Upper lobe of right lung (tissue), 1 donor: Measurements from ENCODE around the gene FKBP1B. TPM values are rescaled to one million over a fixed set of nuclear protein-coding genes. Genes with fewer than 3 reads are reported as not detected.

Source experiments
- ATAC-seq: fragments of 200-7000 bp; cut with Tn5 transposase; one replicate; pipeline ENCODE4 v1.9.1; 2020; ENCODE audit warnings: mild to moderate bottlenecking, moderate library complexity
- DNase-seq: peaks from one replicate; pipeline ENCODE4 v3.0.0-alpha.2; 2020
- H3K27ac ChIP-seq: fragments of 200-600 bp; one replicate; pipeline ENCODE4 v1.8.0; 2022
- H3K27me3 ChIP-seq: fragments of 200-600 bp; one replicate; pipeline ENCODE4 v1.8.0; 2022; ENCODE audit warnings: mild to moderate bottlenecking
- H3K36me3 ChIP-seq: fragments of 200-600 bp; one replicate; pipeline ENCODE4 v1.8.0; 2022
- H3K4me1 ChIP-seq: fragments of 200-600 bp; one replicate; pipeline ENCODE4 v1.8.0; 2022
- H3K4me3 ChIP-seq: fragments of 200-600 bp; one replicate; pipeline ENCODE4 v1.8.0; 2022; ENCODE audit warnings: mild to moderate bottlenecking
- H3K9me3 ChIP-seq: fragments of 200-600 bp; one replicate; pipeline ENCODE4 v1.8.0; 2022
- CTCF ChIP-seq: fragments of 200-600 bp; IDR thresholded peaks from one replicate; pipeline ENCODE4 v1.8.0; 2022; ENCODE audit warnings: antibody characterized with exemption
- intact Hi-C: fragments of 100-400 bp; cut with DNase I; formaldehyde crosslinking; loops from one replicate; pipeline ENCODE4 v1.11.0; 2022
- total RNA-seq: library from RNA; stranded (reverse); fragmentation: NEBNext Ultra II Directional; extraction: Animal tissue kit (Norgen Biotek cat#: 25700); gene quantifications from one replicate; pipeline ENCODE4 v1.2.1, GENCODE V29; 2021
- donor health status: DM: no; HTN: yes; CAD: no; lungs with severe emphysema.

FKBP1B gene
- total RNA-seq, 1 donor from 2014 or later: 13.2 TPM

DNA sequence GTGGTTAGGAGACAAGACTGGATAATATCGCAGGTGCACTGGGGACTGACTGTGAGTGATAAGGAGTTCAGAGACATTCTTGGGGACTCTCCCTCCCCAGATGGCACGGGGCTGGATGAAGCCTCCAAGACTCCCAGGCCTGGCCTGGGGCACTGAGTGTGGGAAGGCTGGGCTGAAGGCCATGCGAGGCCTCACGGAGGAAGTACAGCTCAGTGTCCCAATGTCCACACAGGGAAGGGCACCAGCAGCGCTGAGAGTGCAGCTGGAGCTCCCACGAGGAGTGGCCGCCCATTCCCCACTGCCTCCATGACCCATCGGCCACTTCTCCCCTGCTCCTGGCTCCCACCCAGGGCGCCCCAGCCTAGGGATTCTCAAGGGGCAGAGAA, 33.2 kb upstream of the FKBP1B start:
- TF ChIP-seq CTCF: no peak
- DNase-seq (no peak), ATAC-seq (peak; percentile 19)
- peaks cover under 1% of the 10 kb centered on the region for H3K27me3 ChIP-seq
- intact Hi-C loops: no loop called here
- H3K4me1 ChIP-seq: no peaks in the 10 kb centered on the region
- H3K9me3 ChIP-seq: no peaks in the 10 kb centered on the region
- no peak overlapping the region for H3K4me3 ChIP-seq
- H3K27ac ChIP-seq: no peak overlapping the region
- H3K36me3 ChIP-seq: no peaks in the 10 kb centered on the region

GRCh38 chr2:24016853-24017703, 32.5 kb upstream of the FKBP1B start:
- Histone ChIP-seq H3K4me1 (no peaks in the 10 kb centered on the region), H3K27me3 (no peaks in the 10 kb centered on the region), H3K27ac (no peak overlapping the region), H3K4me3 (no peak overlapping the region), H3K9me3 (no peaks in the 10 kb centered on the region), H3K36me3 (no peaks in the 10 kb centered on the region)
- no peak for TF ChIP-seq CTCF
- ATAC-seq (no peak), DNase-seq (no peak)
- intact Hi-C loops: no loop called here

GRCh38 chr2:24017711-24018110, 31.8 kb upstream of the FKBP1B start:
- Histone ChIP-seq H3K4me3 (no peak overlapping the region), H3K27ac (no peak overlapping the region), H3K27me3 (no peaks in the 10 kb centered on the region), H3K36me3 (no peaks in the 10 kb centered on the region), H3K9me3 (no peaks in the 10 kb centered on the region), H3K4me1 (no peaks in the 10 kb centered on the region)
- no peak for DNase-seq
- intact Hi-C loops: no loop called here
- no peak for TF ChIP-seq CTCF
- ATAC-seq: no peak

DNA sequence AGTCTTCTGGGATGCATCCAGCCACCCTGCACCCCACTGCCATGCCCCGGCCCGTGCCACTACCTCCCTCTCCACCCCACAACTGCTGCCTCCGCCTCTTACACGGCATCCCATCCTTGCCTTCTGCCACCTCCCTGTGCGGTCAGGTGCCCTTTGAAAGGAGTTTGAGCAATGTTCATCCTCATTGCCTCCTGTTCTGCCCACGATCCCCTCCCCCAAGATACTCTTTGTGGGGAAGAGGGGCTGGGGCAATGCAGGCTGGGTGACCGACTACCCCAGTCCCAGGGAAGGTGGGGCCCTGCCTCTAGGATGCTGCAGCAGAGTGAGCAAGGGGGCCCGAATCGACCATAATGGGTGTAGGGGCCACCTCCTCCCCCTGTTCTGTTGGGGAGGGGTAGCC, 31.3 kb upstream of the FKBP1B start:
- DNase-seq: no peak
- no peak for TF ChIP-seq CTCF
- no peaks in the 10 kb centered on the region for H3K36me3 ChIP-seq
- H3K4me1 ChIP-seq: no peaks in the 10 kb centered on the region
- intact Hi-C loops: no loop called here
- no peak for ATAC-seq
- no peak overlapping the region for H3K4me3 ChIP-seq
- no peak overlapping the region for H3K27ac ChIP-seq
- no peaks in the 10 kb centered on the region for H3K9me3 ChIP-seq
- no peaks in the 10 kb centered on the region for H3K27me3 ChIP-seq

DNA sequence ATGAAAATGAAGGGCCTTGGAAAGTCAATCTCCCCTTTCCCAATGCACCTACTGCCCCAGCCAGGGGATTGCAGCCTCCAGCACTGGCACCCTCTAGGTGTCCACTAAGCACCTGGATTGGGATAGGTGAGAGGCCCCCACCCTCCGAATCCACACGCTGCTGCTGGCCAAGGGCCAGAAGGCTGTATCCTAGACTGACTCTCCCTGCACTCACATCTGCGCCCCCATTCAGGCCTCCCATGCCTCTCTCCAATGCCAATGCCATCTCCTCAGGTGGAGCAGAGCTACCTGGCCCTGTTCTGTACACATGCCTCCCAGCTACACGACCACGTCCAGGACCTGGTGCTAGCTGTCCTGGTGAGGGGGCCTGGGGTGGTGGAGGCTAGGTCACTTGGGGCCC, 29.8 kb upstream of the FKBP1B start:
- Histone ChIP-seq H3K27ac (no peak overlapping the region), H3K4me3 (no peak overlapping the region), H3K9me3 (no peaks in the 10 kb centered on the region), H3K36me3 (no peaks in the 10 kb centered on the region), H3K27me3 (no peaks in the 10 kb centered on the region), H3K4me1 (no peaks in the 10 kb centered on the region)
- no peak for ATAC-seq
- TF ChIP-seq CTCF: no peak
- no peak for DNase-seq
- intact Hi-C loops: no loop called here
